ENCODE data around the gene CLEC3B. TPM values are rescaled to one million over a fixed set of nuclear protein-coding genes. Genes with fewer than 3 reads are reported as not detected.
"Not testable (repeated sequence)": the region's sequence is repeated elsewhere in the genome, so short reads cannot be mapped to it uniquely, and the experiment has no call there.

CLEC3B gene
- total RNA-seq, 2 experiments from 2014 or later: not detected

DNA sequence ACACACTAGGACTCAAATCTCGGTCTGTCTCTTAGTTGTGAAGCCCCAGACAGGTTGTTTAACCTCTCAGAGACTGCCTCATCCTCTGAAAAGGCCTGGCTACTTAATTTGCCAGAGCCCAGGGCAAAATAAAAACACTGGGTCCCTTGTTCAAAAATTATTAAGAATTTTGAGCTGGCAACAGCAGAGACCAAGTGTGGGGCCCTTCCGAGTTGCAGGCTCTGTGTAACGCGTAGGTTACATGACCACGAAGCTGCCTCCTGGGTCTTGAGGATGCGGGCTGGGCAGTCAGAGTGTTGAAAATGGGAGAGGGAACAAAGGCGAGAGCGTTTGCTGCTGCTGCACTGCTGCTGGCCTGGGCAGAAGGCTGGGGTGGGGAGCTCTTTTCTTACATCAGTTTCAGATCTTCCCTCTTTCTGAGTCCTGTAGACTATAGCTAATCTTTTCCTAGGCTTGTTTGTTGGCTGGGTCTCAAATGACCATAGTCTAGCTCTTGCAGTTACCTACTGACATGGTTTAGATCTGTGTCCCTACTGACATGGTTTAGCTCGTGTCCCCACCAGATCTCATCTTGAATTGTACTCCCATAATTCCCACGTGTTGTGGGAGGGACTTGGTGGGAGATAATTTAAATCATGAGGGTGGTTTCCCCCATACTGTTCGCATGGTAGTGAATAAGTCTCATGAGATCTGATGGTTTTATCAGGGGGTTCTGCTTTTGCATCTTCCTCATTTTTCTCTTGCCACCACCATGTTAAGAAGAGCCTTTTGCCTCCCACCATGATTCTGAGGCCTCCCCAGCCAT, 49.9 kb downstream of the CLEC3B start:
- ChIA-PET CTCF (interaction anchor here (1.3 kb wide), 1 partner anchor 36 kb away, joined by 6 read pairs; no protein-coding TSS in a partner anchor), POLR2A (no interaction called here)
- Mint-ChIP-seq H3K27ac (no peak overlapping the region), H3K27me3 (peaks cover 8% of the 10 kb centered on the region), H3K4me3 (no peak overlapping the region), H3K36me3 (no peaks in the 10 kb centered on the region), H3K9me3 (peaks cover 3% of the 10 kb centered on the region), H3K4me1 (ENCODE audit: low read depth) (no peaks in the 10 kb centered on the region)
- intact Hi-C loops (cut with micrococcal nuclease): no loop called here
- no peak for DNase-seq

DNA sequence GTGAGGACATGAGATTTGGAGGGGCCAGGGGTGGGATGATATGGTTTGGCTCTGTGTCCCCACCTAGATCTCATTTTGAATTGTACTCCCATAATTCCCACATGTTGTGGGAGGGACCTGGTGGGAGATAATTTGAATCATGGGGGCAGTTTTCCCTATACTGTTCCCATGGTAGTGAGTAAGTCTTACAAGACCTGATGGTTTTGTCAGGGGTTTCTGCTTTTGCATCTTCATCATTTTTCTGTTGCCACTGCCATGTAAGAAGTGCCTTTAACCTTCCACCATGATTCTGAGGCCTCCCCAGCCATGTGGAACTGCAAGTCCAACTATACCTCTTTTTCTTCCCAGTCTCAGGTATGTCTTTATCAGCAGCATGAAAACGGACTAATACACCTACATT, 52.2 kb downstream of the CLEC3B start:
- CTCF ChIA-PET: not testable (repeated sequence)

GRCh38 chr3:45078910-45079522, 52.9 kb downstream of the CLEC3B start:
- POLR2A ChIA-PET: no interaction called here
- CTCF ChIA-PET: interaction anchor here (0.7 kb wide), 1 partner anchor 132 kb away, joined by 3 read pairs; no protein-coding TSS in a partner anchor
- no peak for DNase-seq
- H3K36me3 Mint-ChIP-seq: no peaks in the 10 kb centered on the region
- H3K4me3 Mint-ChIP-seq: no peak overlapping the region
- peaks cover 3% of the 10 kb centered on the region for H3K9me3 Mint-ChIP-seq
- peaks cover 5% of the 10 kb centered on the region for H3K27me3 Mint-ChIP-seq
- no peak overlapping the region for H3K27ac Mint-ChIP-seq
- intact Hi-C loops (cut with micrococcal nuclease): no loop called here
- H3K4me1 Mint-ChIP-seq (ENCODE audit: low read depth): no peaks in the 10 kb centered on the region

More for the DNA sequence above, 52.2 kb downstream of the CLEC3B start:
- H3K36me3 Mint-ChIP-seq; H3K4me1 Mint-ChIP-seq (ENCODE audit: low read depth); H3K27me3 Mint-ChIP-seq; POLR2A ChIA-PET; H3K27ac Mint-ChIP-seq; H3K4me3 Mint-ChIP-seq; DNase-seq; intact Hi-C loops (cut with micrococcal nuclease); H3K9me3 Mint-ChIP-seq: not testable (repeated sequence)

DNA sequence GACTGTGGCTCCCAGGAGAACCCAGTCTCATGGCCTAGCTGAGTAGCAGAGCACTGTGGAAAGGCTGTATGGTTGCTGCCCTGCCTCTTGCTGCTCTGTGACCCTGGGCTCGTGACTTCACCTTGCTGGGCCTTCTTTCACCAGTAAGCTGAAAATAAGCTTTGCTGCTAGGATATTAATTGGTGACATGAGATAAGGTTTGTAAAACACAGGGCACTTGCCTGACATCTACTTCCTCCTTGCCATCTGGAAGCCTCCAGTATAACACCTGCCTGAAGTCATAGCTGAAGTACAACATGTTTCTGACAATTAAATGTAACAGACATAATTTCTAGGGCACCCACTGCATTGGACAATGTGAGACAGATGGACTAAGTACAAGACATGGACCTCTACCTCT, 53.6 kb downstream of the CLEC3B start:
- no peaks in the 10 kb centered on the region for H3K4me1 Mint-ChIP-seq (ENCODE audit: low read depth)
- intact Hi-C loops (cut with micrococcal nuclease): no loop called here
- CTCF ChIA-PET: interaction anchor here (1.0 kb wide), 1 partner anchor 39 kb away, joined by 3 read pairs; no protein-coding TSS in a partner anchor

DNA sequence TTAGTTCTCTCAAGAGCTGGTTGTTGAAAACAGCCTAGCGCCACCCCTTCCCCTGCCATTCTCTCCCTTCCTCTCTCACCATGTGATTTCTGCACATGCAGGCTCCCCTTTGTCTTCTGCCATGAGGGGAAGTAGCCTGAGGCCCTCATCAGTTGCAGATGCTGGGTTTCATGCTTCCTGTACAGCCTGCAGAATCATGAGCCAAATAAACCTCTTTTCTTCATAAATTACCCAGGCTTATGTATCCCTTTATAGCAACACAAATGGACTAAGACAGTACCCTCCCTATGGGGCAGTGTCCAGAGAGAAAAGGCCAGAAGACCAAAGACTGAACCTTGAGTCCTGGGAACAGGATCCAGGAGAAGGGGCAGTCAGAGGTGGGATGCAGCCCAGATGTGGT, 54.7 kb downstream of the CLEC3B start:
- CTCF ChIA-PET: interaction anchor here (1.0 kb wide), 1 partner anchor 40 kb away, joined by 3 read pairs; no protein-coding TSS in a partner anchor
- no peaks in the 10 kb centered on the region for H3K4me1 Mint-ChIP-seq (ENCODE audit: low read depth)

More for the DNA sequence above, 53.6 kb downstream of the CLEC3B start:
- no peak for DNase-seq
- Mint-ChIP-seq H3K9me3 (peaks cover 3% of the 10 kb centered on the region), H3K27me3 (peaks cover 2% of the 10 kb centered on the region), H3K36me3 (no peaks in the 10 kb centered on the region), H3K4me3 (no peak overlapping the region), H3K27ac (no peak overlapping the region)
- POLR2A ChIA-PET: no interaction called here

GRCh38 chr3:45081506-45082141, 55.5 kb downstream of the CLEC3B start:
- intact Hi-C loops (cut with micrococcal nuclease): no loop called here
- CTCF ChIA-PET: no interaction called here
- no peaks in the 10 kb centered on the region for H3K27me3 Mint-ChIP-seq
- POLR2A ChIA-PET: no interaction called here
- H3K9me3 Mint-ChIP-seq: peaks cover 3% of the 10 kb centered on the region
- no peaks in the 10 kb centered on the region for H3K36me3 Mint-ChIP-seq
- no peak overlapping the region for H3K27ac Mint-ChIP-seq
- H3K4me1 Mint-ChIP-seq (ENCODE audit: low read depth): no peaks in the 10 kb centered on the region
- H3K4me3 Mint-ChIP-seq: no peak overlapping the region
- DNase-seq: no peak

More for the DNA sequence above, 54.7 kb downstream of the CLEC3B start:
- Mint-ChIP-seq H3K27ac (no peak overlapping the region), H3K36me3 (no peaks in the 10 kb centered on the region), H3K9me3 (peaks cover 3% of the 10 kb centered on the region), H3K27me3 (peaks cover 2% of the 10 kb centered on the region), H3K4me3 (no peak overlapping the region)
- no peak for DNase-seq
- intact Hi-C loops (cut with micrococcal nuclease): no loop called here
- POLR2A ChIA-PET: no interaction called here

DNA sequence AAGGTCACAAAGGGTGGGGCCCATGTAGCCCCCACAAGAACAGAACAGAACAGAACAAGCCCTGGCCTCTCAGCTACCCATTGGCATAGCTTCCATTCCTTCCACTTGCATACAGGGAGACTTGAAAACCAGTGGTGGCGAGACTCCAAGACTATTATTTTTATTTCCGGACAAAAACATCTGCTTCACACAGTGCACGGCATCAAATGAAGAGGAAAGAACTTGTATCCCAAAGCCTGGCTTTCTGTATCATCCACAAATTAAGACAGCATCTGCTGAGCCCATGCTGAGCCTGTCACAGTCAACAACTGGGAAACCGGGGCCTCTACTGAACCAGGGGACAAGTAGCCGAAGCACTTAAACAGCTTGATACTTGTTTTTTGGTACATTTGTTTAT, 56.0 kb downstream of the CLEC3B start:
- ChIA-PET CTCF (no interaction called here), POLR2A (no interaction called here)
- Mint-ChIP-seq H3K36me3 (no peaks in the 10 kb centered on the region), H3K27ac (no peak overlapping the region), H3K27me3 (no peaks in the 10 kb centered on the region), H3K9me3 (peaks cover 3% of the 10 kb centered on the region), H3K4me1 (ENCODE audit: low read depth) (no peaks in the 10 kb centered on the region), H3K4me3 (no peak overlapping the region)
- intact Hi-C loops (cut with micrococcal nuclease): no loop called here
- no peak for DNase-seq

- peaks cover 3% of the 10 kb centered on the region for H3K9me3 Mint-ChIP-seq
- H3K27ac Mint-ChIP-seq: no peak overlapping the region
- ChIA-PET POLR2A (no interaction called here), CTCF (no interaction called here)
- H3K36me3 Mint-ChIP-seq: no peaks in the 10 kb centered on the region
- no peaks in the 10 kb centered on the region for H3K4me1 Mint-ChIP-seq (ENCODE audit: low read depth)
- intact Hi-C loops (cut with micrococcal nuclease): no loop called here
- no peak overlapping the region for H3K4me3 Mint-ChIP-seq
- no peaks in the 10 kb centered on the region for H3K27me3 Mint-ChIP-seq
- no peak for DNase-seq
These were observed 56.9 kb downstream of the CLEC3B start for GRCh38 chr3:45083023-45083422.

DNA sequence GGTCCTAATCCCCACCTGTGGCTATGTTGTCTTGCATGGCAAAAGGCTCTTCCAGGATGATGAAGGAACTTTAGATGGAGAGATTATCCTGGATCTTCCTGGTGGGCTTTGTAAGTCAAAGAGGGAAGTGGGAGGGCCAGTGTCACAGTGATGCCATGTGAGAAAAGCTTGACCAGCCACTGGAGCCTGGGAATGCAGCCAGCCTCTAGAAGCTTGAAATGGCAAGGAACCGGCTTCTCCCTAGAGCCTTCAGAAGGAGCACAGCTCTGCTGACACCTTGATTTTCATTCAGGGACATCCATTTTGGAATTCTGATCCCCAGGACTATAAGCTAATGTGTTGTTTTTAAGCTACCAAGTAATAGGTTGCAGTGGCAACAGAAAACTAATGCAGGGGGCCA, 58.3 kb downstream of the CLEC3B start:
- ChIA-PET POLR2A (no interaction called here), CTCF (no interaction called here)
- Mint-ChIP-seq H3K4me1 (ENCODE audit: low read depth) (peaks cover 2% of the 10 kb centered on the region), H3K4me3 (no peak overlapping the region), H3K27ac (no peak overlapping the region), H3K36me3 (no peaks in the 10 kb centered on the region), H3K27me3 (no peaks in the 10 kb centered on the region), H3K9me3 (peaks cover 3% of the 10 kb centered on the region)
- intact Hi-C loops (cut with micrococcal nuclease): no loop called here
- DNase-seq: no peak

GRCh38 chr3:45084820-45085816, 59.0 kb downstream of the CLEC3B start:
- no peak overlapping the region for H3K27ac Mint-ChIP-seq
- peaks cover 2% of the 10 kb centered on the region for H3K4me1 Mint-ChIP-seq (ENCODE audit: low read depth)
- H3K27me3 Mint-ChIP-seq: no peaks in the 10 kb centered on the region
- no peak overlapping the region for H3K4me3 Mint-ChIP-seq
- no peaks in the 10 kb centered on the region for H3K36me3 Mint-ChIP-seq
- ChIA-PET POLR2A (no interaction called here), CTCF (no interaction called here)
- peaks cover 3% of the 10 kb centered on the region for H3K9me3 Mint-ChIP-seq
- no peak for DNase-seq
- intact Hi-C loops (cut with micrococcal nuclease): no loop called here

Measured in activated CD4-positive, alpha-beta memory T cell treated with anti-CD3 and anti-CD28 coated beads for 36 hours (primary cell).